Immature natural killer cell (primary cell): Measurements from ENCODE around the gene TMEM212. TPM values are rescaled to one million over a fixed set of nuclear protein-coding genes. Genes with fewer than 3 reads are reported as not detected.
"Not testable (repeated sequence)": the region's sequence is repeated elsewhere in the genome, so short reads cannot be mapped to it uniquely, and the experiment has no call there.

Experiments
- DNase-seq, 3 donors: peaks; one replicate each; pipeline ENCODE4 v3.0.0; 2022; ENCODE audit warnings: mixed read lengths in 1 of 3
- H3K27ac Mint-ChIP-seq, 6 donors: one replicate each; pipeline ENCODE4 v1.8.0; 2020; ENCODE audit warnings: mixed read lengths in 6 of 6, mild to moderate bottlenecking in 5 of 6, inconsistent platforms in 4 of 6, moderate library complexity in 3 of 6
- H3K27me3 Mint-ChIP-seq, 3 donors: one replicate each; pipeline ENCODE4 v1.8.0; 2020 to 2021; ENCODE audit warnings: low read depth in 3 of 3, mild to moderate bottlenecking in 3 of 3, mixed read lengths in 3 of 3, moderate library complexity in 3 of 3, inconsistent platforms in 1 of 3
- H3K36me3 Mint-ChIP-seq, 3 donors: one replicate each; pipeline ENCODE4 v1.8.0; 2020; ENCODE audit warnings: mixed read lengths in 3 of 3, inconsistent platforms in 2 of 3, mild to moderate bottlenecking in 2 of 3
- H3K4me1 Mint-ChIP-seq, 2 donors: one replicate each; pipeline ENCODE4 v1.8.0; 2020; ENCODE audit warnings: inconsistent platforms in 2 of 2, mild to moderate bottlenecking in 2 of 2, mixed read lengths in 2 of 2, moderate library complexity in 1 of 2
- H3K4me3 Mint-ChIP-seq, 5 donors: one replicate each; pipeline ENCODE4 v1.8.0; 2020; ENCODE audit warnings: mild to moderate bottlenecking in 5 of 5, mixed read lengths in 5 of 5, inconsistent platforms in 3 of 5, moderate library complexity in 3 of 5
- H3K9me3 Mint-ChIP-seq, 6 donors: one replicate each; pipeline ENCODE4 v1.8.0; 2020; ENCODE audit warnings: mild to moderate bottlenecking in 6 of 6, mixed read lengths in 6 of 6, inconsistent platforms in 4 of 6, moderate library complexity in 3 of 6
- polyA plus RNA-seq, 3 donors: library from polyadenylated mRNA; unstranded; fragments of 300-500 nt; fragmentation: Illumina TruSeq; gene quantifications; one replicate each; pipeline ENCODE4 v1.2.3, GENCODE V29; 2021

TMEM212 gene
- polyA plus RNA-seq, 3 donors from 2014 or later = not detected

DNA sequence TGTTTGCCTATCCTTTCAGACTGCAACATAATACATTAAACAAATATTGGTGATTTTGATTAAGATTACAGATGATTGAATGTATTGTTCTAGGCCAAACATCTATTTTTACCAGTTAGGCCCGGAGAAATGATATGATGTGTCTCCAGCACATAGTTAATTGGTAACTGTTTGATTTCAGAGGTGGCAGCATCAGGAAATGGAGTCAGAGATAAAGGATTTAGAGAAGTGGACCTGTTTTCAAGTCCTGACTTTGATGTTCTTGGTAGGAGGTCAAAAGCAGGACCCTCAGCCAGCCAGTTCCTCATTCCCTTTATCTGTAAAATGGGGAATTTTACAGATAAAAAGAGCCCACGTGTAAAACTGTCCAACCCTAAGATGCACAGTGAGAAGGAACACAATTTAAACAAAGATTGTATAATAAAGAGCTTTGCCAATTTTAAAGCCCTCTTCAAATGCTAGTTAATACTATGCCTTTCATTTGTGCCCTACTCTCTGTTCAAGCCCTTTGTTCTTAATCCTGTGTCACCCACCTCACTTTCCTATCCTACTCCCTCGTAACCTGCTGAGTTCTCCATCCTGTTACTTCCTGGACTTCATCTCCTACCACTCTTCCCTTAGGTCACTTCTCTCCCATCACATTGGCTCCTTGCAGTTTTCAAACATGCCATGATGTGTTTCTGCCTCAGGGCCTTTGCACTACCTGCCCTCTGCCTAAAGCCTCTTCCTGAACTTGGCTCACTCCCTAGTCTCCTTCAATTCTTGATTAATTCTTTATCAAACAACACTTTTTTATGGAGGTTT, 2.5 kb downstream of the TMEM212 start:
- no peaks in the 10 kb centered on the region for H3K4me1 Mint-ChIP-seq
- no peak overlapping the region for H3K4me3 Mint-ChIP-seq

DNA sequence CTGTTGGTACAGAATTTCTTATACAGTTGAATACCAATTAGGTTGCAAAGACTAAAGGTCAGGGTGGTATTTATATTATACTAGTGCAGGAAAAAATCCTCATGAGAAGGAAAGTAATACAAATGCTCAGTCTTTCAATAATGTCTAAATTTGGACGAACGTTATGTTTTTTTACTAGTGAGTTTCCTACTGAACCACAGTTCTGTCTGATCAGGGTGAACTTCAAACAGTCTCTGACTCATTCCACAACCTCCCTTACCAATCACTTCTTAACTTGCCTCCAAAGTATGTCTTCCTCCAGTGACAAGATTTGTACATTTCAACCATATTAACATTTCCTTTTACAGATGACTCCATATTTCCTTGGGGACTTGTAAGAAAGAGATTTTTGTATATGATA, 3.4 kb downstream of the TMEM212 start:
- Mint-ChIP-seq H3K27me3 (peaks cover 0 to 9% (median 7%) of the 10 kb centered on the region in 3 donors), H3K4me3 (no peak overlapping the region), H3K27ac (no peak overlapping the region), H3K4me1 (no peaks in the 10 kb centered on the region), H3K36me3 (no peaks in the 10 kb centered on the region), H3K9me3 (peaks cover 0 to 2% (median 0%) of the 10 kb centered on the region in 6 donors)
- DNase-seq = no peak

More for the DNA sequence above, 2.5 kb downstream of the TMEM212 start:
- no peak for DNase-seq
- H3K27ac Mint-ChIP-seq = no peak overlapping the region
- H3K9me3 Mint-ChIP-seq = peaks cover 0 to 2% (median 0%) of the 10 kb centered on the region in 6 donors
- H3K36me3 Mint-ChIP-seq = no peaks in the 10 kb centered on the region
- peaks cover 0 to 5% (median 4%) of the 10 kb centered on the region in 3 donors for H3K27me3 Mint-ChIP-seq

DNA sequence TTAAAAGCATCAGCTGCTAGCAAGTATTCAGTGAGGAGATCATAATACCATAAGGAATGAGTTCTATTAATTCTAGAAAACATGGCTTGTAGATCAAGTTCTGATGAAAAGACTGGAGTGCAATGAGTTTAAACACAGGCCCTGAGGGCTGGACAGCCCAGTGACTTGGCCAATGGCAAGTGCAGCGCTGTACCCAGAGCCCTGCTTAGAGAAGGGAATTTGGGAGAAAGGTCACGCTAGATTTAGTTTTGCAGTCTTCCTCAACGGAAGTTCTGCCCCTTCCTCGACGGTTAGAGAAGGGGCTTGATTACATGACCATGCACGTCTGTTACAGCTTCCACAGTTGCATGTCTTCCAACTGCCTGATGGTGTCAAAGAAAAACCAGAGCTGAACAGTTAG, 4.0 kb downstream of the TMEM212 start:
- no peak for DNase-seq
- Mint-ChIP-seq H3K4me3 (no peak overlapping the region), H3K27me3 (peaks cover 0 to 9% (median 7%) of the 10 kb centered on the region in 3 donors), H3K9me3 (peaks cover 0 to 2% (median 0%) of the 10 kb centered on the region in 6 donors), H3K4me1 (no peaks in the 10 kb centered on the region), H3K36me3 (no peaks in the 10 kb centered on the region), H3K27ac (no peak overlapping the region)

DNA sequence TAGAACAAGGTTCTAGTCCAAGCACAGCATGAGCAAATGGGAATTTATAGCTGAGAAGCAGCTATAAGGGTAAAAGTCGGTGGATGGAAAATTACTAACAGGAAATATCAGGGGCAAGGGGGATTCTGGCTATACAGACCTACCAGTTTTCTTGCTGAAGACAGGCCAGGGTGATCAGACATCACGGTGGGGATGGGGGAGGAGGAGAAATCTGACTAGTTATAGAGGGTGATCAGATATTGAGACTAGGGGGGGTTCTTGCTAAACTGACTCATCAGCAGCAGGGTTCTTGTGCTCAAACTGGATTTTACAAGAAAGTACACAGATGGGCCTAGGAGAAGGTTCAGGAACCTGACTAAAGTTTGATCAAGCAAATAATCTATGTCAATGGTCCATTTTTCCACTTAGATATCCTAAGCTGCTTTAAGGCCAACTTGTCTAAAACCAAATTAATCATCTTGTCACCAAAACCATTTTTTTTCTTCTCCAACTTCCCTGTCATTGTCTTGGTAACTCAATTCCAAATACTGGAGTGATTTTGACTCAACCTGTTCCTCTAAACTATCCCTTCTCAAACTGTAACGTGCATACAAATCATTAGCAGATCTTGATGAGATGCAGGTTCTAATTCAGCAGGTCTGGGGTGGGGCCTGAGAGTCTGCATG, 4.6 kb downstream of the TMEM212 start:
- H3K27me3 Mint-ChIP-seq = peaks cover 0 to 9% (median 7%) of the 10 kb centered on the region in 3 donors
- H3K27ac Mint-ChIP-seq = no peak overlapping the region
- no peaks in the 10 kb centered on the region for H3K36me3 Mint-ChIP-seq
- H3K9me3 Mint-ChIP-seq = peaks cover 0 to 2% (median 0%) of the 10 kb centered on the region in 6 donors
- no peak overlapping the region for H3K4me3 Mint-ChIP-seq
- no peak for DNase-seq
- H3K4me1 Mint-ChIP-seq = no peaks in the 10 kb centered on the region

DNA sequence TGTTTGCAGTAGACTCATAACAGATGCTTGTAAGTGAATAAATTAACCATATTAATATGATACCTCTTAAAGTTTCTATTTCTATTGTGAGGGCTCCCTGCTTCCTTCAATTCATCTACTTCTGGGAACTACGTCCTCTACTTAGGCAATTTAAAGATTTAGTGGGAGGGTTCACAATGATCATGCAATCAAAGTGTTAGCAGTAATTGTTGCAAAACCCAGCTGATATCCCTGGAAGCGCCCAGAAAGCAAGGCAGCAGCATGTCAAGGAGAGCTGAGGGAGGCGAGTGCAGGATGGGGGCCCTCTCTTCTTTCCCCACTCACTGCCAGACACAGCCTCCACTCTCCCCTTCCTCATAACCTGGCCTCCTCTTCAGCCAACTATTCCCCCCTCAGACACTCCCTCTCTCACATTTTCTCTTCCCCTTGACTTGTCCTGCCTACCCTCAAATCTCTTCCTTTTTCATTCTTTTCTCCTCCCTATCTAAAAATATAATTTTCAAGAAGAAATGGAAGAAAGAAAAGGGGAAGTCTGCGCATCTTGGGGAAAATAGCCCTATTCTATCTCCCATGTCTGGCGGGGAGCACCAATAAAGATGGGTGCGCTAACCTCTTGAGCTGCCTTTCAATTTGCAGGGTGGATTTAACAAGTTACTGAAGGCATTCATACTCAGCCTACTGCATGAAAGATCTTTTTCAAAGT, 6.6 kb downstream of the TMEM212 start:
- no peak overlapping the region for H3K4me3 Mint-ChIP-seq
- peaks cover 0 to 4% (median 4%) of the 10 kb centered on the region in 3 donors for H3K36me3 Mint-ChIP-seq
- H3K27ac Mint-ChIP-seq = no peak overlapping the region
- no peak for DNase-seq
- peaks cover 0 to 9% (median 7%) of the 10 kb centered on the region in 3 donors for H3K27me3 Mint-ChIP-seq
- no peaks in the 10 kb centered on the region for H3K4me1 Mint-ChIP-seq
- H3K9me3 Mint-ChIP-seq = peaks cover 4 to 12% (median 9%) of the 10 kb centered on the region in 6 donors

DNA sequence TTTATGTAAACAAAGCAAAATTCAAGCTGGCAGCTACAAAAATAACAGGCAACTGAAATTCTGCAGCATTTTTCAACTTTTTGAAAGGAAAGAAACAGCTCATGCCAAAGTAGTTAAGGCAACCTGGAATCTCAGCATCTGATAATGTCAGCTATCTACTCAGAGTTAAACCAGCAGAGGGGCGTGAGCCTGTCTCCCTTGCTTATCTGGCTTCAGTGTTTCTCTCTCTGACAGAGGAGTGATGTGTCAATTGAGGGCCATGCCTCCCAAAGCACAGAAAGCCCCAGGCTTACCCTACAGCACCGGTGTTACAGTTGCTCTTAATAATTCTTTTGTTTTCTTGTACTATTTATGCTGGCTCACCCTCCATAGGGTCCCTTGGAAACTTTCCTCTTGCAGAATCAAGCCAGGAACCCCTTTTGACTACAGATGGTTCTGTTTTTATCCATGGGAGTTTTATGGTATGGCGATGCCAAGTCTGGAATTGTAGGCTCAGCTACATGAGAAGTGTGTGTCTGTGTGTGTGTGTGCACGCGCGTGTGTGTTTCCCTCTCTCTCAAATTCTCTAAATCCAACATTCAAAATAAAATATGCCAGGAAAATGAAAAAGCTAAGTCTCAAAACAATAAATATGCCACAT, 7.3 kb downstream of the TMEM212 start:
- H3K27me3 Mint-ChIP-seq = peaks cover 3 to 9% (median 7%) of the 10 kb centered on the region in 3 donors

DNA sequence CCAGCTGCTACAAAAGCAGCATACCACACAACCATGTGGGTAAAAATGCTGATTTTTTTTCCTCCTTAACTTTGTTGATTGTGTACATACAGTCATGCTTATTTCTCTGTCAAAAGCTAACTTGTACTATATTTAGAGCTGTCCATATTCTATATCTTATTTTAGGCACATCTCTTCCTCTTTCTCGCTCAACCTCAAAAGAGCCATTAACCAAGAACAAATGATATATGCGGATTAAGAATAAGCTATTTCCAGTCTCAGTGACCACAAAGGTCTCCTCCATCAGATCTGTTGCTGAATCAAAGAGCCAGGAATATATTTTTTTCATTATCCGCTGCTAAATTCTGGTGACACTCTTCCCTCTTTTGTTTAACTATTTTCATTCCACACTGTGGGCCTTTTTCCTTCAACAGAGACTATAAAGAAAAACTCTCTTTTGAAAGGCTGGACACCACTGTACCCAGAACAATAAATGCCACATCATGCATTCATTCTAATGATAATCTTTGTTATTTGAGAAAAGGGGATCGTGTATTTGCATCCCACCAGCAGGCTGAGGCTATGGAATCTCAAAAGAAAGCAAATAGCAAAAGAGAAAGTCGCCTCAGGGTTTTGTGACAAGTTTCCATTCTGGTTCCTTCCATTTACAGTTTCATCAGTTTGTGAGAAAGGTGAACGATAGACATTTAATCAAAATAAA, 8.0 kb downstream of the TMEM212 start:
- Mint-ChIP-seq H3K4me1 (no peaks in the 10 kb centered on the region), H3K36me3 (peaks cover 0 to 4% (median 4%) of the 10 kb centered on the region in 3 donors), H3K4me3 (no peak overlapping the region), H3K27ac (no peak overlapping the region), H3K27me3 (peaks cover 3 to 9% (median 6%) of the 10 kb centered on the region in 3 donors), H3K9me3 (peaks cover 4 to 12% (median 9%) of the 10 kb centered on the region in 6 donors)
- DNase-seq = no peak

More for the DNA sequence above, 7.3 kb downstream of the TMEM212 start:
- no peak overlapping the region for H3K4me3 Mint-ChIP-seq
- DNase-seq = no peak
- H3K36me3 Mint-ChIP-seq = peaks cover 0 to 4% (median 4%) of the 10 kb centered on the region in 3 donors
- no peaks in the 10 kb centered on the region for H3K4me1 Mint-ChIP-seq
- H3K9me3 Mint-ChIP-seq = peaks cover 4 to 12% (median 9%) of the 10 kb centered on the region in 6 donors
- H3K27ac Mint-ChIP-seq = no peak overlapping the region

DNA sequence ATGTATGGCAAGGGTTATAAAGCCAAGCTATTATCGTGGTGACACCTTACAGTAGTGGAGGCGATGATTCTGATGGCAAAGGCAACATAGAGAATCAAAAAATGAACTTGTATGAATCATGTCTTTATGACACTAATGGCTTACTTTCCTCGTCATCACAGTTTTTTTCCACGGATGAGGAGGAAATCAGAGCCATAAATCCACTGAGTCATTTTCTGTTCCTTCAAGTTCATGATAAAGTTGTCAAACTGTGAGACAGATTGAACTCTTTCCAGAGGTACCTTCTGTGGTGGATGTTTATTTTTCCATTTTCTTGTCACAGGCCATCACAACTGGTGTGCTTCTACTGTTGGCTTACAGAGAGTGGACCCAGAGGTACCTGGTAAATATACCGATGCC, 8.5 kb downstream of the TMEM212 start:
- peaks cover 4 to 12% (median 9%) of the 10 kb centered on the region in 6 donors for H3K9me3 Mint-ChIP-seq
- DNase-seq = no peak
- no peaks in the 10 kb centered on the region for H3K4me1 Mint-ChIP-seq
- peaks cover 0 to 4% (median 4%) of the 10 kb centered on the region in 3 donors for H3K36me3 Mint-ChIP-seq
- H3K27ac Mint-ChIP-seq = no peak overlapping the region
- H3K4me3 Mint-ChIP-seq = no peak overlapping the region
- H3K27me3 Mint-ChIP-seq = peaks cover 3 to 9% (median 6%) of the 10 kb centered on the region in 3 donors

DNA sequence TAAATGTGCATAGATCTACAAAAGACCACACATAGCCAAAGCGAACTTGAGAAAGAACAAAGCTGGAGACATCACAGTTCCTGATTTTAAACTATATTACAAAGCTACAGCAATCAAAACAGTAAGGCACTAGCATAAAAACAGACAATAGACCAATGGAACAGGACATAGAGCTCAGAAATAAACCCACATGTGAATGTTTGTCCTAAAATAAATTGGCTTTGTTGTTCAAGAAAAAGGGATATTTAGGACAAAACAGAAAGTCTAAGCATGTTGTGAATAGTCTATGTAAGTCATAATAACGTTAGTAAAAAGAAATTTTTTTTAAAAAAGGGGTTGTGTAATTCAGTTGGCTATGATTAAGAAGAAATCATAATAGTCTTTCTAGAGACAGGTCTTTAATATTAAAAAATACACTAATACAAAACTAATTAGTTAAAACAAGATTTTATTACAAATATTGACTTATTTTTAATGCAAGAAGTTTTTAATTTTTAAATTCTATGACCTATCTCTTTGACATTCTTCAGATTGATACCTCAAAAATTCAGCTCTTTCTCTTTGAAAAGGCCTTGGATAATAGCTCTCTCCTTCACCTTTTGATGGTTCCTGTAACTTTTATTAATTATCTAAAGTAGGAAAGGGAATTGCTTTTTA, 11.6 kb downstream of the TMEM212 start:
- Mint-ChIP-seq H3K9me3 (peaks cover 6 to 12% (median 9%) of the 10 kb centered on the region in 6 donors), H3K36me3 (peaks cover 0 to 7% (median 4%) of the 10 kb centered on the region in 3 donors), H3K27me3 (peaks cover 3 to 8% (median 3%) of the 10 kb centered on the region in 3 donors), H3K27ac (no peak overlapping the region), H3K4me3 (no peak overlapping the region), H3K4me1 (peaks cover 6 to 7% of the 10 kb centered on the region in 2 donors)
- no peak for DNase-seq

DNA sequence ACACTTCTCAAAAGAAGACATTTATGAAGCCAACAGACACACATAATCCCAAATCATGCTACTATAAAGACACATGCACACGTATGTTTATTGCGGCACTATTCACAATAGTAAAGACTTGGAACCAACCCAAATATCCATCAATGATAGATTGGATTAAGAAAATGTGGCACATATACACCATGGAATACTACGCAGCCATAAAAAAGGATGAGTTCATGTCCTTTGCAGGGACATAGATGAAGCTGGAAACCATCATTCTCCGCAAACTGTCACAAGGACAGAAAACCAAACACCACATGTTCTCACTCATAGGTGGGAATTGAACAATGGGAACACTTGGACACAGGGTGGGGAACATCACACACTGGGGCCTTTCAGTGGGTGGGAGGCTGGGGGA, 15.6 kb downstream of the TMEM212 start:
- H3K4me3 Mint-ChIP-seq, H3K27ac Mint-ChIP-seq, DNase-seq, H3K36me3 Mint-ChIP-seq, H3K27me3 Mint-ChIP-seq: not testable (repeated sequence)
- Mint-ChIP-seq H3K9me3 (peaks cover 6 to 10% (median 9%) of the 10 kb centered on the region in 6 donors), H3K4me1 (peaks cover 14 to 43% of the 10 kb centered on the region in 2 donors)

DNA sequence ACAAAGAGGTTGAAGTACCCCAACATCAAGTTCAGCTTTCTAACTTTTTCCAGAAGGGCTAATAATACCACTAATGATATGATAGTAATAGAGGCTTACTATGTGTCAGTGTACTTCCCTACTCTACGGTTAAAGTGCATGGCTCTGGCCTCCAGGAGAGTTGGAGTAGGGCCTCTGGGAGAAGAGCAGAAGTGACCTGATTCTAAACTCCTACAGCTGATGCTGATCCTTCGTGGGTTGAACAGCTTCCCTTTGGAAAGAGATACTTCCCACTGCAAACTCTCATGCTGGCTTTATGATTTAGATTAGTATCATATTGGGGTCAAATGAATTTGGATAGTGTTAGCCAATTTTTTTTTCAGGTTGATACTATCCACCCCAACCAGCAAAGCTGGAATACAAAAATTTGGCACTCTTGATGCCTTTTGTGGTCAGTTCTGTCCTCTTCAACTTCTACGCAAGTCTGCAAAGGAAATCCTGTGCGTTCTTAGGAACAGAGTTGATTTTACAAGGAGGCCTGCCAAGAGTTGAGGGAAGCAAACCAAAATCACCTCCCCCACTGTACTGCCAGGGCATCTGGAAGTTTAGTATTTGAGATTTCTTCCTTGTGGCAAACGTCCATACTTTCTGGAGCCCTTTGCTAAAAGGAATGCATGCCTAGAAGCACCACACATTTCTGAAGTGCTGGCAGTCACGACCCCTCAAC, 17.8 kb downstream of the TMEM212 start:
- Mint-ChIP-seq H3K36me3 (peaks cover 0 to 3% (median 0%) of the 10 kb centered on the region in 3 donors), H3K27me3 (peaks cover 0 to 2% (median 0%) of the 10 kb centered on the region in 3 donors), H3K4me3 (no peak overlapping the region), H3K27ac (peak overlapping the region in 1 of 6 donors; percentile 18), H3K4me1 (peaks cover 14 to 45% of the 10 kb centered on the region in 2 donors), H3K9me3 (peaks cover 0 to 2% (median 0%) of the 10 kb centered on the region in 6 donors)
- no peak for DNase-seq

DNA sequence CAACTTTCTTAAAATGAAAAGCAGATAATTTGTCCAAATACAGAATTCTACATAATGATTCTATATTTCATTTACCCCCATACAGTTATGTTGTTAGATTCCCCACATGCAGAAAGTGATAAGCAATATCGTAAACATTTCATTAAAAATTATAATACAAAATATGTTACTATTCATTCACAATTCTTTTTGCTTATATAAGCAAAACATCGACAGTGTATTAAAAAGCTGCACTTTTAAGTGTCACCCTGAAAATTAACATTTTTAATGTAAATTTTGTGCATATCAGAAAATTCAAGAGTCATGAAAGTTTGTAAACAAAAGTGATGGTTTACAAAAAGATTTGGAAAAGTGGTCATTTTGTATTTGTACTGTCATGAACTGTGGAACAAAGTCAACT, 19.2 kb downstream of the TMEM212 start:
- H3K9me3 Mint-ChIP-seq = peaks cover 0 to 2% (median 0%) of the 10 kb centered on the region in 6 donors
- H3K27me3 Mint-ChIP-seq = peaks cover 0 to 2% (median 0%) of the 10 kb centered on the region in 3 donors
- peaks cover 0 to 3% (median 0%) of the 10 kb centered on the region in 3 donors for H3K36me3 Mint-ChIP-seq
- peaks cover 14 to 45% of the 10 kb centered on the region in 2 donors for H3K4me1 Mint-ChIP-seq
- DNase-seq = no peak
- H3K4me3 Mint-ChIP-seq = no peak overlapping the region
- no peak overlapping the region for H3K27ac Mint-ChIP-seq
